Vagina (tissue), 2 donors: ENCODE results near the gene ABCG4.

Experiments
- CTCF ChIP-seq, 3 experiments: fragments of 450-650 bp in 2 of 3; fragments of 200-600 bp in 1 of 3; sonication (generic) in 1 of 3; IDR thresholded peaks; one replicate each; pipeline ENCODE4 v1.5.1; 2017 to 2019; ENCODE audit warnings: antibody characterized with exemption in 3 of 3, mild to moderate bottlenecking in 2 of 3, moderate library complexity in 2 of 3
- POLR2A ChIP-seq, 2 donors: fragments of 450-650 bp; IDR thresholded peaks; one replicate each; pipeline ENCODE4 v1.6.1; 2017; ENCODE audit warnings: antibody characterized with exemption in 2 of 2, mild to moderate bottlenecking in 2 of 2, moderate library complexity in 2 of 2
- POLR2AphosphoS5 ChIP-seq, 2 donors: sonication (generic); formaldehyde crosslinking; IDR thresholded peaks; one replicate each; pipeline ENCODE4 v1.9.0; 2017; ENCODE audit warnings: antibody characterized with exemption in 2 of 2, mild to moderate bottlenecking in 2 of 2, low read depth in 1 of 2; ENCODE audit not compliant: insufficient read depth in 1 of 2

DNA sequence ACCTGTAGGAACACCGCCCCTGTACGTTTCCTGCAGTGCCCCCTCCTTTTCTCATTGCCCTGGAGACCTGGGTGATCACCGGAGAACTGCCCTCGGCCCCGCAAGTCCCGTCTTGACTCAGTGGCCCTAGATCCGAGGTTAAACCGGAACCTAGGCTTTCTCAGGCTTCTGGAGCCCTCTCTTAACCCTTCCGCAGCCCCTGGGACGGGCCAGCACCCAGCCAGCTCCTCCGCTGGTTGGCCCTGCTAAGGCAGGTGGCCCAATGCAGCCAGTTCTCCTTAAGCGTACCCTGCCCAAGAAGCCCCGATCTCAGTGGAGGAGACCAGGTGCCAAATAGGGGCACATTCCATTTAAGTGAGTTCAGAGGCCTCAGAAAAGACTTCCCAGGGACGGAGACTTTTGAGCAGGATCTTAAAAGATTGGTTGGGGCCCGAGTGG, 20.4 kb downstream of the ABCG4 start:
- TF ChIP-seq CTCF (IDR thresholded peaks at IDR 0.05) (no peak), POLR2AphosphoS5 (IDR thresholded peaks at IDR 0.05; ENCODE audit: insufficient read depth in 1 of 2, low read depth in 1 of 2) (no peak), POLR2A (IDR thresholded peaks at IDR 0.05) (no peak)
